Hepatocyte (in vitro differentiated cells): Measurements from ENCODE around the gene DUSP8. TPM values are rescaled to one million over a fixed set of nuclear protein-coding genes. Genes with fewer than 3 reads are reported as not detected.

Source experiments
- DNase-seq: peaks from one replicate; pipeline ENCODE4 v3.0.0-alpha.2; 2016; ENCODE audit warnings: low spot score
- H2AFZ ChIP-seq: fragments of 200-600 bp; sonication (generic); 2 replicates; pipeline ENCODE4 v1.6.0; 2016; ENCODE audit warnings: antibody characterized with exemption, mild to moderate bottlenecking
- H3K27ac ChIP-seq: fragments of 200-600 bp; sonication (generic); 2 replicates; pipeline ENCODE4 v1.5.1; 2016; ENCODE audit warnings: mild to moderate bottlenecking
- H3K27me3 ChIP-seq: fragments of 200-600 bp; sonication (generic); 2 replicates; pipeline ENCODE4 v1.6.1; 2016
- H3K36me3 ChIP-seq: fragments of 200-600 bp; sonication (generic); replicated peaks from 2 replicates; pipeline ENCODE4 v1.5.1; 2016; ENCODE audit warnings: low read depth; ENCODE audit not compliant: insufficient read depth
- H3K4me1 ChIP-seq: fragments of 200-600 bp; sonication (generic); 2 replicates; pipeline ENCODE4 v1.5.1; 2016; ENCODE audit warnings: mild to moderate bottlenecking, moderate library complexity; ENCODE audit not compliant: insufficient read depth
- H3K4me2 ChIP-seq: fragments of 200-600 bp; sonication (generic); 2 replicates; pipeline ENCODE4 v1.6.0; 2016
- H3K4me3 ChIP-seq: fragments of 200-600 bp; sonication (generic); 2 replicates; pipeline ENCODE4 v1.5.1; 2016; ENCODE audit warnings: mild to moderate bottlenecking
- H3K79me2 ChIP-seq: fragments of 200-600 bp; sonication (generic); 2 replicates; pipeline ENCODE4 v1.6.0; 2017; ENCODE audit warnings: mild to moderate bottlenecking
- H3K9me2 ChIP-seq: fragments of 200-600 bp; sonication (generic); replicated peaks from 2 replicates; pipeline ENCODE4 v1.6.0; 2017; ENCODE audit warnings: mild to moderate bottlenecking; ENCODE audit not compliant: insufficient read depth
- H3K9me3 ChIP-seq: fragments of 200-600 bp; sonication (generic); 2 replicates; pipeline ENCODE4 v1.5.1; 2016; ENCODE audit warnings: low read depth, mild to moderate bottlenecking
- H4K20me1 ChIP-seq: fragments of 200-600 bp; sonication (generic); 2 replicates; pipeline ENCODE4 v1.6.0; 2016; ENCODE audit warnings: mild to moderate bottlenecking; ENCODE audit not compliant: insufficient read depth, poor library complexity, severe bottlenecking
- EZH2 ChIP-seq: fragments of 200-600 bp; sonication (generic); IDR thresholded peaks from 2 replicates; pipeline ENCODE4 v1.6.1; 2016; ENCODE audit warnings: antibody characterized with exemption, mild to moderate bottlenecking, borderline replicate concordance
- EZH2phosphoT487 ChIP-seq: fragments of 200-600 bp; sonication (generic); IDR thresholded peaks from one replicate; pipeline ENCODE4 v1.6.1; 2018; ENCODE audit warnings: antibody characterized with exemption, mild to moderate bottlenecking, low read depth, moderate library complexity; ENCODE audit not compliant: unreplicated experiment, severe bottlenecking
- WGBS: methylation state at CpG from one replicate; pipeline ENCODE4 v1.1.6; 2016; ENCODE audit warnings: low lambda C conversion rate; ENCODE audit errors: missing lambda C conversion rate; 5-methylcytosine and 5-hydroxymethylcytosine counted together
- polyA plus RNA-seq: library from polyadenylated mRNA; unstranded; fragments of >200 nt; fragmentation: Nextera tagmentation; extraction: Ambion mirVana; gene quantifications from 2 replicates; pipeline ENCODE4 v1.2.1, GENCODE V29; 2016
- total RNA-seq: library from RNA; depleted of rRNA; stranded (reverse); fragments of >200 nt; gene quantifications from 2 replicates; pipeline ENCODE4 v1.2.3, GENCODE V29; 2014
- TF ChIP-seq, protein P1 (sequence below): fragments of 200-600 bp; sonication (generic); IDR thresholded peaks from 2 replicates; pipeline ENCODE4 v1.5.1; 2016; ENCODE audit warnings: antibody characterized with exemption, mild to moderate bottlenecking; ENCODE audit not compliant: poor library complexity

DUSP8 gene
- total and polyA plus RNA-seq, 2 experiments from 2014 or later = 8.0 to 17.7 TPM

DNA sequence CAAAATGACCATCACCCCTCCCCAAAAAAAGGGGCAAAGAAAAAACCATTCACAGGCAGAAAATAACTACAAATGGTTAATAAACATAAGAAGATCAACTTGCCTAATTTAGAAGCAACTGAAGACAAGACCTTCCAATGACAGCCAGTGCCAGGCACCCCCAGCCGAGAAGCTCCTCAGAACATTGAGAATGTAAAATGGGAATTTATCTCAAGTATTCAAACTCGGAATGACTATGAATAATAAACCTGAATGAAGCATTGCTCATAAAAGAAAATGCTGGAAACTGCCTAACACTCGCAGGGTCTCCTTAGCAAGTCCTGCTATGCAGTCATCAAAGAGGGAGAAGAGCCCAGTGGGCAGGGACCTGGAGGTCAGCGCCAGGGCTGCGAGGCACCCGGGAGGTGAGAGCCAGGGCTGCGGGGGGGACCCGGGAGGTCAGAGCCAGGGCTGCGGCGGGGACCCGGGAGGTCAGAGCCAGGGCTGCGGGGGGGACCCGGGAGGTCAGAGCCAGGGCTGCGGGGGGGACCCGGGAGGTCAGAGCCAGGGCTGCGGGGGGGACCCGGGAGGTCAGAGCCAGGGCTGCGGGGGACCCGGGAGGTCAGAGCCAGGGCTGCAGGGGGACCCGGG, 62.3 kb downstream of the DUSP8 start:
- Histone ChIP-seq H3K79me2 (peaks cover 61% of the 10 kb centered on the region), H3K9me3 (no peaks in the 10 kb centered on the region), H2AFZ (no peak overlapping the region), H3K9me2 (no peaks in the 10 kb centered on the region), H3K4me2 (no peak overlapping the region), H3K27ac (no peak overlapping the region), H3K4me1 (peaks cover 6% of the 10 kb centered on the region), H3K4me3 (no peak overlapping the region), H3K36me3 (no peaks in the 10 kb centered on the region), H3K27me3 (no peaks in the 10 kb centered on the region), H4K20me1 (peaks cover 65% of the 10 kb centered on the region)
- WGBS = 91% methylated on average over 9 of the region's 20 CpGs
- DNase-seq = no peak
- TF ChIP-seq, protein P1, sequence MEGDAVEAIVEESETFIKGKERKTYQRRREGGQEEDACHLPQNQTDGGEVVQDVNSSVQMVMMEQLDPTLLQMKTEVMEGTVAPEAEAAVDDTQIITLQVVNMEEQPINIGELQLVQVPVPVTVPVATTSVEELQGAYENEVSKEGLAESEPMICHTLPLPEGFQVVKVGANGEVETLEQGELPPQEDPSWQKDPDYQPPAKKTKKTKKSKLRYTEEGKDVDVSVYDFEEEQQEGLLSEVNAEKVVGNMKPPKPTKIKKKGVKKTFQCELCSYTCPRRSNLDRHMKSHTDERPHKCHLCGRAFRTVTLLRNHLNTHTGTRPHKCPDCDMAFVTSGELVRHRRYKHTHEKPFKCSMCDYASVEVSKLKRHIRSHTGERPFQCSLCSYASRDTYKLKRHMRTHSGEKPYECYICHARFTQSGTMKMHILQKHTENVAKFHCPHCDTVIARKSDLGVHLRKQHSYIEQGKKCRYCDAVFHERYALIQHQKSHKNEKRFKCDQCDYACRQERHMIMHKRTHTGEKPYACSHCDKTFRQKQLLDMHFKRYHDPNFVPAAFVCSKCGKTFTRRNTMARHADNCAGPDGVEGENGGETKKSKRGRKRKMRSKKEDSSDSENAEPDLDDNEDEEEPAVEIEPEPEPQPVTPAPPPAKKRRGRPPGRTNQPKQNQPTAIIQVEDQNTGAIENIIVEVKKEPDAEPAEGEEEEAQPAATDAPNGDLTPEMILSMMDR = no peak
- TF ChIP-seq EZH2phosphoT487 = no peak
- no peak for TF ChIP-seq EZH2

DNA sequence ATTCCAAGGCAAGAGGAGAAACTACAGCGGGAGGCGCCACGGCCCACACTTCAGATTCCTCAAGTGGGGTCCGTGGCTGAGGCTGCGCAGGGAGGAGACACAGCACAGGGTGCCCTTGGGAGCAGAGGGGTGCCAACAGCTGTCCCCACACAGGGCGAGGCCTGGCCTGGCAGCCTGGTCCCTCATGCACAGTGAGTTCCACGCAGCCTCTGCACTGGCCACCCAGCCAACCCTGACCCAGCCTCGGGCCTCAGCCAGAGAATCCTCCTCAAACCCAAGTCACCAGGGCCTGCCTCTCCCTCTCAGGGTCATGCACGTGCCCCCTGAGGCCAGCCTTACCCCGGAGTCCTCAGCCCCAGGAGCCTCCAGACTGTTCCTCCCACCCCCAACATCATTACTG, 63.1 kb downstream of the DUSP8 start:
- H3K9me2 ChIP-seq = no peaks in the 10 kb centered on the region
- peaks cover 58% of the 10 kb centered on the region for H4K20me1 ChIP-seq
- WGBS = 94% methylated on average over 10 of the region's 10 CpGs
- H3K36me3 ChIP-seq = no peaks in the 10 kb centered on the region
- peaks cover 61% of the 10 kb centered on the region for H3K79me2 ChIP-seq
- no peak overlapping the region for H2AFZ ChIP-seq
- H3K27me3 ChIP-seq = no peaks in the 10 kb centered on the region
- H3K4me2 ChIP-seq = no peak overlapping the region
- TF ChIP-seq, protein P1 = no peak
- TF ChIP-seq EZH2 (no peak), EZH2phosphoT487 (no peak)
- no peak for DNase-seq
- H3K9me3 ChIP-seq = no peaks in the 10 kb centered on the region
- no peak overlapping the region for H3K4me3 ChIP-seq
- no peak overlapping the region for H3K27ac ChIP-seq
- peaks cover 6% of the 10 kb centered on the region for H3K4me1 ChIP-seq

DNA sequence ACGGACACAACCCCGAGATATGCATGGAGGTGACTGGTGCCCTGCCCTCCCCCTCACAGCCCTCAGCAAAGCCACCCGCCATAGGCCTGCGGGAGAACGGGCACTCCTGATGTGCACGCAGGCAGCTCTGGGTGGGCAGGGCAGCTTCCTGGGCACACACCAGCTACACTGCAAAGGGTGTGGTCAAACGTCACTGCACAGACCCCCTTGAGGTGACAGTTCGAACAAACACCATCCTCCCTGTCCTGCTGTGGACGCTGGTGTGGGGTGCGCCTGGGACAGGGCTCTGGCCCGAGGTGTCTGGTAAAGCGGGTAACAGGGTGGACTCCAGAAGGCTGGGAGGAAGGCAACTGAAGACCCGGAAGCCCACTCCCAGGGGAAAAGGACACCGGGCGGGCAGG, 63.6 kb downstream of the DUSP8 start:
- WGBS = 76% methylated on average over 14 of the region's 15 CpGs
- Histone ChIP-seq H3K9me2 (no peaks in the 10 kb centered on the region), H3K9me3 (no peaks in the 10 kb centered on the region), H2AFZ (no peak overlapping the region), H3K27ac (no peak overlapping the region), H4K20me1 (peaks cover 58% of the 10 kb centered on the region), H3K27me3 (no peaks in the 10 kb centered on the region), H3K79me2 (peaks cover 66% of the 10 kb centered on the region), H3K4me2 (no peak overlapping the region), H3K36me3 (no peaks in the 10 kb centered on the region), H3K4me1 (peaks cover 6% of the 10 kb centered on the region), H3K4me3 (no peak overlapping the region)
- TF ChIP-seq EZH2 (no peak), EZH2phosphoT487 (no peak)
- TF ChIP-seq, protein P1 = no peak
- no peak for DNase-seq
